Tibial nerve (tissue), 4 donors: ENCODE data around the gene CCDC185. TPM values are rescaled to one million over a fixed set of nuclear protein-coding genes. Genes with fewer than 3 reads are reported as not detected.

ENCODE experiments used
- DNase-seq, 2 donors: peaks; one replicate each; pipeline ENCODE4 v3.0.0-alpha.2; 2019; ENCODE audit warnings: low spot score in 2 of 2
- H3K27ac ChIP-seq, 4 donors: fragments of 200-600 bp; sonication (generic) in 3 of 4; one replicate each; pipeline ENCODE4 v1.5.1; 2017 to 2019; ENCODE audit warnings: mild to moderate bottlenecking in 1 of 4
- H3K27me3 ChIP-seq, 2 donors: fragments of 200-600 bp; sonication (generic) in 1 of 2; one replicate each; pipeline versions ENCODE4 v1.5.1 to v1.6.0; 2017 to 2019
- H3K36me3 ChIP-seq, 3 donors: fragments of 200-600 bp; sonication (generic); one replicate each; pipeline ENCODE4 v1.5.1; 2018 to 2019
- H3K4me1 ChIP-seq, 4 donors: fragments of 200-600 bp; sonication (generic) in 3 of 4; one replicate each; pipeline ENCODE4 v1.5.1; 2017 to 2019
- H3K4me3 ChIP-seq, 4 donors: fragments of 200-600 bp; sonication (generic) in 3 of 4; one replicate each; pipeline ENCODE4 v1.5.1; 2017 to 2019; ENCODE audit warnings: mild to moderate bottlenecking in 1 of 4, moderate library complexity in 1 of 4
- H3K9me3 ChIP-seq, 4 donors: fragments of 200-600 bp; sonication (generic) in 3 of 4; one replicate each; pipeline ENCODE4 v1.5.1; 2017 to 2019
- EP300 ChIP-seq, 2 donors: sonication (generic); formaldehyde crosslinking; IDR thresholded peaks; one replicate each; pipeline ENCODE4 v1.6.1; 2017; ENCODE audit warnings: antibody characterized with exemption in 2 of 2, mild to moderate bottlenecking in 1 of 2
- POLR2A ChIP-seq, 2 donors: fragments of 450-650 bp; IDR thresholded peaks; one replicate each; pipeline ENCODE4 v1.6.1; 2017; ENCODE audit warnings: antibody characterized with exemption in 2 of 2, mild to moderate bottlenecking in 2 of 2, moderate library complexity in 2 of 2
- WGBS, 2 donors: methylation state at CpG; one replicate each; pipeline ENCODE4 v1.1.5; 2018; 5-methylcytosine and 5-hydroxymethylcytosine counted together
- total RNA-seq, 4 donors: library from RNA; depleted of rRNA; stranded (reverse); fragments of >200 nt; gene quantifications; one replicate each; pipeline ENCODE4 v1.1.0, GENCODE V29; 2016
- TF ChIP-seq, protein P1 (sequence below), 5 experiments: fragments of 200-600 bp in 3 of 5; fragments of 450-650 bp in 2 of 5; sonication (generic) in 3 of 5; IDR thresholded peaks; one replicate each; pipeline ENCODE4 v1.5.1; 2016 to 2019; ENCODE audit warnings: antibody characterized with exemption in 5 of 5, mild to moderate bottlenecking in 3 of 5, moderate library complexity in 2 of 5

CCDC185 gene
- total RNA-seq, 4 donors from 2014 or later: not detected

DNA sequence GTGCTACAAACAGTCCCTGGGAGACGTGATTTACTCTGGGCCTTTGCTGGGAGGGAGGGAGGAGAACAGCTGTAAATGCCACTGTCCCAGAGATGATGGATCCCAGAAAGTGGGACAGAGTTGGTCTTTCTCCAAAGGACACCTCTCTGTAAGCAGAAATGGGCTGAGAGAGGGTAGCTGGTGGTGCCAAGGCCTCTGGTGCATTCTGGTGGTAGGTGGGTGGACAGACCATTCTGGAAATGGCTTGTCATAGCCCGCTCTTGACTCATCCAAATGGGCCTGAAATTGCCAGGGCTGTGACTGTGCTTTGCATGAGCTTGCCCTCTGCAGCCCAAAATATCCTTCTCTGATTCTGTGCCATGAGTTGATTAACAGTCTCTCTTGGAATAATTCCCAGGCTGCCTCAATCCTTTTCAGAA, 36.1 kb downstream of the CCDC185 start:
- TF ChIP-seq, protein P1, sequence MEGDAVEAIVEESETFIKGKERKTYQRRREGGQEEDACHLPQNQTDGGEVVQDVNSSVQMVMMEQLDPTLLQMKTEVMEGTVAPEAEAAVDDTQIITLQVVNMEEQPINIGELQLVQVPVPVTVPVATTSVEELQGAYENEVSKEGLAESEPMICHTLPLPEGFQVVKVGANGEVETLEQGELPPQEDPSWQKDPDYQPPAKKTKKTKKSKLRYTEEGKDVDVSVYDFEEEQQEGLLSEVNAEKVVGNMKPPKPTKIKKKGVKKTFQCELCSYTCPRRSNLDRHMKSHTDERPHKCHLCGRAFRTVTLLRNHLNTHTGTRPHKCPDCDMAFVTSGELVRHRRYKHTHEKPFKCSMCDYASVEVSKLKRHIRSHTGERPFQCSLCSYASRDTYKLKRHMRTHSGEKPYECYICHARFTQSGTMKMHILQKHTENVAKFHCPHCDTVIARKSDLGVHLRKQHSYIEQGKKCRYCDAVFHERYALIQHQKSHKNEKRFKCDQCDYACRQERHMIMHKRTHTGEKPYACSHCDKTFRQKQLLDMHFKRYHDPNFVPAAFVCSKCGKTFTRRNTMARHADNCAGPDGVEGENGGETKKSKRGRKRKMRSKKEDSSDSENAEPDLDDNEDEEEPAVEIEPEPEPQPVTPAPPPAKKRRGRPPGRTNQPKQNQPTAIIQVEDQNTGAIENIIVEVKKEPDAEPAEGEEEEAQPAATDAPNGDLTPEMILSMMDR (IDR thresholded peaks at IDR 0.05): no peak
- TF ChIP-seq EP300 (IDR thresholded peaks at IDR 0.05) (no peak), POLR2A (IDR thresholded peaks at IDR 0.05) (no peak)
- 73 to 91% methylated on average over 2 of the region's 2 CpGs for WGBS, 2 donors
- H3K4me1 ChIP-seq: no peaks in the 10 kb centered on the region
- H3K9me3 ChIP-seq: peaks cover 0 to 6% (median 0%) of the 10 kb centered on the region in 4 donors
- H3K27ac ChIP-seq: no peak overlapping the region
- no peaks in the 10 kb centered on the region for H3K36me3 ChIP-seq
- no peaks in the 10 kb centered on the region for H3K27me3 ChIP-seq
- no peak for DNase-seq
- H3K4me3 ChIP-seq: no peak overlapping the region

DNA sequence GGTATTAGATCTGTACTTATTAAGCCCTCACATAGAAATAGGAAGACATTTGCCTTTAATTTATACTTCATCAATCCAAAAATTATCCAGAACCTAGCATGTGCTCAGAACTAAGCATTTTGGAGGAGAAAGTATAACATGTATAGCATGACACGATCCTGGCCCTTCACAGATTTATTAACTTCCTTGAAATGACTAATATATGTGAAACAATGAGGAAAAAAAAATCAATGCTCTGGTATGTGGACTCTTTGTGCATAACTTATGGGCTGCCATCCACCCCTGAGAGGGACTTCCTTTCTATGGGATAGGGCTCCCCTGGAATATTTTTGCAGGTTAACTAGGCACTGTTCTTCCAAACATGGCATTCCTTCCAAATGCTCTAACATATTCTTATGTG, 36.6 kb downstream of the CCDC185 start:
- H3K4me3 ChIP-seq: no peak overlapping the region
- peaks cover 0 to 6% (median 0%) of the 10 kb centered on the region in 4 donors for H3K9me3 ChIP-seq
- TF ChIP-seq, protein P1 (IDR thresholded peaks at IDR 0.05): no peak
- no peak for TF ChIP-seq POLR2A (IDR thresholded peaks at IDR 0.05)
- TF ChIP-seq EP300 (IDR thresholded peaks at IDR 0.05): no peak
- 43 to 46% methylated on average over 1 of the region's 1 CpG for WGBS, 2 donors
- H3K27ac ChIP-seq: no peak overlapping the region
- DNase-seq: no peak
- no peaks in the 10 kb centered on the region for H3K27me3 ChIP-seq
- no peaks in the 10 kb centered on the region for H3K4me1 ChIP-seq
- H3K36me3 ChIP-seq: no peaks in the 10 kb centered on the region

DNA sequence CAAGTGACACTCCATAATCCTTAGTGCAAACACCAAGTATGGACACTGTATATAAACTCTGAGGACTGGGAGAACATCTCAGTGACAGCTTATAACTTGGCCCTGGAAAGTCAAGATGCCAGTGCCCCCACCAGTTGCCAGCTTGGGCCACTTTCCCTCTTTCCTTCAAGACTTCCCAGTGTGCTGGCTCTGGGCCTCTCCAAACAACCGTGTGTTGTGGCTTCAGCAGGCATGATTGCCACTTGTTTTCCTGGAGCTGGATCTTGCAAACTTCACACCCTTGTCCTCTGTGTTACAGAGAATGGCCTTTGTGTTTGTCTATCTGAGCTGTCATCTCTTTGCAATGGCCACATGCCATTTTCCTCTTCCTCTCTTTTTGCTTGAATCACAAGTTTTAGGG, 37.0 kb downstream of the CCDC185 start:
- H3K4me1 ChIP-seq: no peaks in the 10 kb centered on the region
- no peaks in the 10 kb centered on the region for H3K27me3 ChIP-seq
- no peak overlapping the region for H3K4me3 ChIP-seq
- H3K36me3 ChIP-seq: no peaks in the 10 kb centered on the region
- TF ChIP-seq POLR2A (IDR thresholded peaks at IDR 0.05) (no peak), EP300 (IDR thresholded peaks at IDR 0.05) (no peak)
- TF ChIP-seq, protein P1 (IDR thresholded peaks at IDR 0.05): no peak
- H3K27ac ChIP-seq: no peak overlapping the region
- WGBS, 2 donors: 37 to 46% methylated on average over 1 of the region's 1 CpG
- H3K9me3 ChIP-seq: peaks cover 0 to 6% (median 0%) of the 10 kb centered on the region in 4 donors
- no peak for DNase-seq

DNA sequence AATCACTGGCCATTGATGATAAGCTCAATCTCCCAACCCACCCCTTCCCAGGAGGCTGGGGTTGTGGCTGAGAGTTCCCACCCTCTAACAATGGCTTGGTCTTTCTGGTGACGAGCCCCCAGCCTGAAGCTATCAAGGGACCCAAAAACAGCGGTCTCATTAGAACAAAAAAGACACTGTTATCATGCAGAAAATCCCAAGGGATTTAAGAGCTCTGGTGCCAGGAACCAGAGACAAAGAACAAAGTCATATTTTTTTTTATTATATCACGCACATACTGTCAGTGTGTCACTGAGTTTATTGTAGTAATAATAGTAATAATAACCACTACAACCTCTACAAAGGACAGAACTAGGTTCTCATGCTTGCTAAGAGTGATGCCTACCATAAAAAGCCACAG, 43.9 kb downstream of the CCDC185 start:
- Histone ChIP-seq H3K4me1 (no peaks in the 10 kb centered on the region), H3K27ac (no peak overlapping the region), H3K27me3 (no peaks in the 10 kb centered on the region), H3K4me3 (no peak overlapping the region), H3K9me3 (no peaks in the 10 kb centered on the region), H3K36me3 (no peaks in the 10 kb centered on the region)
- DNase-seq: no peak
- TF ChIP-seq, protein P1 (IDR thresholded peaks at IDR 0.05): no peak
- TF ChIP-seq POLR2A (IDR thresholded peaks at IDR 0.05) (no peak), EP300 (IDR thresholded peaks at IDR 0.05) (no peak)
- WGBS, 2 donors: 33 to 43% methylated on average over 3 of the region's 3 CpGs

DNA sequence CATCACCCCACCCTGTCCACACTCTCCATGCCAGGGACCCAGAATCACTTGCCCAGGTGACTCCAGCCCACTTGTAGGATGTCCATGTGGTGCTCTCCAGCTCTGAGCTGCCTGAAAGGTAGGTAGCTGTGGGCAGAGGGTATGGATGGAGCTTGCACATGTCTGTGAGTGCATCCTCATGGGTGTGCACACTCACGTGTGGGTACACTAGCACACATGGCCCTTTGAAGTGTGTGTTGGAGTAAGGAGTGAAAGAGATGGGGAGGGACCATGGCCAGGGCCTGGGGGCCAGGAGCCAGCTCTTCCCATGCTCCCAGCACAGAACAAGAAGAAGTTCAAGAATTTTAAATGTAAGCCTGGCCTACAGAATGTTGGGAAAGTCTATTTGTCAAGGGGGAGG, 50.2 kb downstream of the CCDC185 start:
- Histone ChIP-seq H3K4me1 (no peaks in the 10 kb centered on the region), H3K27ac (no peak overlapping the region), H3K4me3 (no peak overlapping the region), H3K36me3 (no peaks in the 10 kb centered on the region), H3K27me3 (no peaks in the 10 kb centered on the region), H3K9me3 (peaks cover 0 to 35% (median 0%) of the 10 kb centered on the region in 4 donors)
- TF ChIP-seq EP300 (IDR thresholded peaks at IDR 0.05): no peak
- TF ChIP-seq, protein P1 (IDR thresholded peaks at IDR 0.05): no peak
- no peak for TF ChIP-seq POLR2A (IDR thresholded peaks at IDR 0.05)
- 90 to 100% methylated on average over 1 of the region's 1 CpG for WGBS, 2 donors
- no peak for DNase-seq
